Measurements from ENCODE around the gene CSN2. TPM values are rescaled to one million over a fixed set of nuclear protein-coding genes. Genes with fewer than 3 reads are reported as not detected.
A peak's percentile ranks its signal among the peaks of the same experiment; 100 is the strongest.
"Not testable (repeated sequence)": the region's sequence is repeated elsewhere in the genome, so short reads cannot be mapped to it uniquely, and the experiment has no call there.

Gene CSN2
- total and polyA plus RNA-seq, 3 experiments from 2014 or later, result not detected

GRCh38 chr4:69930768-69931167 is 34.8 kb downstream of the CSN2 start, which contains the start of gene CSN1S1:
Gene CSN1S1 (plus strand): TSS chr4:69931068. CDS start chr4:69932556, 1,488 bp downstream.
- no peak for DNase-seq
- H3K4me3 Mint-ChIP-seq, result no peak within 1 kb of the TSS
- CTCF ChIA-PET, result no interaction called here

DNA sequence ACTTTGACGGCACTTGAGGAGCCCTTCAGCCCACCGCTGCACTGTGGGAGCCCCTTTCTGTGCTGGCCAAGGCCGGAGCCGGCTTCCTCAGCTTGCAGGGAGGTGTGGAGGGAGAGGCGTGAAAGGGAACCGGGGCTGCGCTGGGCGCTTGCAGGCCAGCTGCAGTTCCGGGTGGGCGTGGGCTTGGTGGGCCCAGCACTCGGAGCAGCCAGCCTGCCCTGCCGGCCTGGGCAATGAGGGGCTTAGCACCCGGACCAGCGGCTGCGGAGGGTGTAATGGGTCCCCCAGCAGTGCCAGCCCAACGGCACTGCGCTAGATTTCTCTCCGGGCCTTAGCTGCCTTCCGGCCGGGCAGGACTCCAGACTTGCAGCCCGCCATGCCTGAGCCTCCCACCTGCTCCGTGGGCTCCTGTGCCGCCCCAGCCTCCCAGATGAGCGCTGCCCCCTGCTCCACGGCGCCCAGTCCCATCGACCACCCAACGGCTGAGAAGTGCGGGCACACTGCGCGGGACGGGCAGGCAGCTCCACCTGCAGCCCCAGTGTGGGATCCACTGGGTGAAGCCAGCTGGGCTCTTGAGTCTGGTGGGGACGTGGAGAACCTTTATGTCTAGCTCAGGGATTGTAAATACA is 41.6 kb downstream of the CSN2 start:
- H3K4me1 ChIP-seq (ENCODE audit: insufficient read depth, low read length); CTCF ChIA-PET; POLR2A ChIA-PET; H3K27me3 Mint-ChIP-seq; H3K9me3 Mint-ChIP-seq; H3K4me1 Mint-ChIP-seq; H3K4me3 Mint-ChIP-seq; H3K36me3 ChIP-seq (ENCODE audit: insufficient read depth, low read length); H3K9me3 ChIP-seq (ENCODE audit: low read length); H3K27me3 ChIP-seq (ENCODE audit: insufficient read depth, low read length, poor library complexity, severe bottlenecking); H3K4me3 ChIP-seq (ENCODE audit: low read length); H3K36me3 Mint-ChIP-seq; H3K27ac Mint-ChIP-seq; H3K27ac ChIP-seq (ENCODE audit: low read depth, low read length): not testable (repeated sequence)
- peak in 1 of 5 donors; percentile 32 for DNase-seq

More at GRCh38 chr4:69930768-69931167, 34.8 kb downstream of the CSN2 start, which contains the start of gene CSN1S1:
- POLR2A ChIA-PET, result no interaction called here
- Mint-ChIP-seq H3K27ac (no peak within 1 kb of the TSS), H3K36me3 (no peaks in the 10 kb centered on the region), H3K9me3 (peaks cover 0 to 9% (median 2%) of the 10 kb centered on the region in 5 donors), H3K27me3 (no peaks in the 10 kb centered on the region), H3K4me1 (no peaks in the 10 kb centered on the region)
- Histone ChIP-seq H3K4me3 (ENCODE audit: low read length) (no peak within 1 kb of the TSS), H3K36me3 (ENCODE audit: insufficient read depth, low read length) (no peaks in the 10 kb centered on the region), H3K4me1 (ENCODE audit: insufficient read depth, low read length) (no peaks in the 10 kb centered on the region), H3K27me3 (ENCODE audit: insufficient read depth, low read length, poor library complexity, severe bottlenecking) (no peaks in the 10 kb centered on the region), H3K9me3 (ENCODE audit: low read length) (no peaks in the 10 kb centered on the region), H3K27ac (ENCODE audit: low read depth, low read length) (no peak within 1 kb of the TSS)

- no peak overlapping the region for H3K27ac Mint-ChIP-seq
- no peaks in the 10 kb centered on the region for H3K36me3 Mint-ChIP-seq
- no peaks in the 10 kb centered on the region for H3K4me1 Mint-ChIP-seq
- peaks cover 0 to 3% (median 0%) of the 10 kb centered on the region in 5 donors for H3K9me3 Mint-ChIP-seq
- POLR2A ChIA-PET, result no interaction called here
- no peak overlapping the region for H3K4me3 Mint-ChIP-seq
- Histone ChIP-seq H3K27ac (ENCODE audit: low read depth, low read length) (no peak overlapping the region), H3K36me3 (ENCODE audit: insufficient read depth, low read length) (no peaks in the 10 kb centered on the region), H3K4me3 (ENCODE audit: low read length) (no peak overlapping the region), H3K9me3 (ENCODE audit: low read length) (no peaks in the 10 kb centered on the region), H3K27me3 (ENCODE audit: insufficient read depth, low read length, poor library complexity, severe bottlenecking) (no peaks in the 10 kb centered on the region), H3K4me1 (ENCODE audit: insufficient read depth, low read length) (no peaks in the 10 kb centered on the region)
- CTCF ChIA-PET, result no interaction called here
- no peak for DNase-seq
- no peaks in the 10 kb centered on the region for H3K27me3 Mint-ChIP-seq
Measured at GRCh38 chr4:69920874-69921273, 44.7 kb downstream of the CSN2 start.

DNA sequence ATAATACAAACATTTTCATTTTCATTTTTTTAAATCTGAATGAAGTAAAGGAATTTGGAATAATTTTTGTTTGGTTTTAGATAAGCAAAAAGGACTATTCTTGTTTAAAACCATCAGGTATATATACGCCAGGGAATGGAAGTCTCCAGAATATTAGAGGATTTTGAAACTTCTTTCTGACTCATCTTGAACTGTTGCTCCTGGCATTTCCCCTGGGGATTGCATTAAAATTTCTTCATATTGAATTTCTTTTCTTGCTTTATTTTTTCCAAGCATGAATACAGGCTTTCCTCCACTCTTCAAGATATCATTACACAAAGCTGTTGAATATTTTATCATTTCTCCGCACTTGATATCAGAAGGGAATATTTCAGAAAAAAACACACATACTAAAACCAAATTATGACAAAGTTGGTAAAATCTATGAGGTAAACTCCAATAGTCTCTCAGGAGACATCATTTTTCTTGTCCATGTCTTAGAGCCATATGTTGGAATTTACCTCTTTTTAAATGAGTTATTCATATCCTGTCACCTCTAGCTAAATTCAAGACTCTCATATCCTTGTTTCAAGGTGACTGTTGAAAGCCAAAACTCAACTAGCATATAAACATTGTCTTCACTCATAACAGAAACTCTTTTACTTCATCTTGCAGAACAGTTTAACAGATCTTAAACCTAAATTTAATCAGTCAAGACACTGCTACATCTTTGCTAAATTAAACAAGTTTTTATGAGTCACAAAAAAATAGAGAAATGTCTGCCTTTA is 55.3 kb downstream of the CSN2 start:
- H3K27me3 Mint-ChIP-seq, result no peaks in the 10 kb centered on the region

GRCh38 chr4:69909195-69909594 is 56.3 kb downstream of the CSN2 start:
- peak overlapping the region in 1 of 8 donors; percentile 41 for H3K27ac Mint-ChIP-seq
- peaks cover 0 to 3% (median 0%) of the 10 kb centered on the region in 5 donors for H3K9me3 Mint-ChIP-seq
- H3K27me3 Mint-ChIP-seq, result no peaks in the 10 kb centered on the region
- H3K4me3 Mint-ChIP-seq, result no peak overlapping the region
- ChIA-PET POLR2A (no interaction called here), CTCF (no interaction called here)
- Histone ChIP-seq H3K4me3 (ENCODE audit: low read length) (no peak overlapping the region), H3K9me3 (ENCODE audit: low read length) (no peaks in the 10 kb centered on the region), H3K27me3 (ENCODE audit: insufficient read depth, low read length, poor library complexity, severe bottlenecking) (no peaks in the 10 kb centered on the region), H3K36me3 (ENCODE audit: insufficient read depth, low read length) (no peaks in the 10 kb centered on the region), H3K4me1 (ENCODE audit: insufficient read depth, low read length) (no peaks in the 10 kb centered on the region), H3K27ac (ENCODE audit: low read depth, low read length) (no peak overlapping the region)
- H3K36me3 Mint-ChIP-seq, result no peaks in the 10 kb centered on the region
- no peak for DNase-seq
- no peaks in the 10 kb centered on the region for H3K4me1 Mint-ChIP-seq

More for the DNA sequence above, 55.3 kb downstream of the CSN2 start:
- no peaks in the 10 kb centered on the region for H3K4me1 Mint-ChIP-seq
- peaks cover 0 to 3% (median 0%) of the 10 kb centered on the region in 5 donors for H3K9me3 Mint-ChIP-seq
- H3K4me3 ChIP-seq (ENCODE audit: low read length), result no peak overlapping the region
- H3K4me3 Mint-ChIP-seq, result no peak overlapping the region
- POLR2A ChIA-PET, result no interaction called here
- no peaks in the 10 kb centered on the region for H3K9me3 ChIP-seq (ENCODE audit: low read length)
- H3K27me3 ChIP-seq (ENCODE audit: insufficient read depth, low read length, poor library complexity, severe bottlenecking), result no peaks in the 10 kb centered on the region
- no peak overlapping the region for H3K27ac ChIP-seq (ENCODE audit: low read depth, low read length)
- H3K4me1 ChIP-seq (ENCODE audit: insufficient read depth, low read length), result no peaks in the 10 kb centered on the region
- no peaks in the 10 kb centered on the region for H3K36me3 ChIP-seq (ENCODE audit: insufficient read depth, low read length)
- no peak for DNase-seq
- H3K27ac Mint-ChIP-seq, result no peak overlapping the region
- no peaks in the 10 kb centered on the region for H3K36me3 Mint-ChIP-seq
- CTCF ChIA-PET, result no interaction called here

GRCh38 chr4:69907151-69907550 is 58.4 kb downstream of the CSN2 start:
- Histone ChIP-seq H3K4me1 (ENCODE audit: insufficient read depth, low read length) (no peaks in the 10 kb centered on the region), H3K4me3 (ENCODE audit: low read length) (no peak overlapping the region), H3K27me3 (ENCODE audit: insufficient read depth, low read length, poor library complexity, severe bottlenecking) (no peaks in the 10 kb centered on the region), H3K27ac (ENCODE audit: low read depth, low read length) (no peak overlapping the region), H3K36me3 (ENCODE audit: insufficient read depth, low read length) (no peaks in the 10 kb centered on the region), H3K9me3 (ENCODE audit: low read length) (no peaks in the 10 kb centered on the region)
- DNase-seq, result no peak
- Mint-ChIP-seq H3K36me3 (no peaks in the 10 kb centered on the region), H3K4me3 (no peak overlapping the region), H3K27ac (no peak overlapping the region), H3K27me3 (no peaks in the 10 kb centered on the region), H3K4me1 (no peaks in the 10 kb centered on the region), H3K9me3 (peaks cover 0 to 3% (median 0%) of the 10 kb centered on the region in 5 donors)
- CTCF ChIA-PET, result no interaction called here
- POLR2A ChIA-PET, result no interaction called here

Other genes with a start within 250 kb of the CSN2 start
- under 1 TPM; 0.20 to 0.22 TPM for gene SULT1B1, start 205.1 kb downstream of the CSN2 start, total RNA-seq
- gene SULT1B1, start 205.1 kb downstream of the CSN2 start, polyA plus RNA-seq, result 1.8 TPM
- not detected for gene SULT1E1, start 105.6 kb downstream of the CSN2 start, total RNA-seq
- gene SULT1E1, start 105.6 kb downstream of the CSN2 start, polyA plus RNA-seq, result not detected
- gene CSN1S1, start 34.7 kb downstream of the CSN2 start, total RNA-seq, result not detected
- gene CSN1S1, start 34.7 kb downstream of the CSN2 start, polyA plus RNA-seq, result not detected
- gene STATH, start 30.2 kb upstream of the CSN2 start, total RNA-seq, result not detected
- not detected for gene STATH, start 30.2 kb upstream of the CSN2 start, polyA plus RNA-seq
- not detected for gene HTN3, start 62.7 kb upstream of the CSN2 start, total RNA-seq
- not detected for gene HTN3, start 62.7 kb upstream of the CSN2 start, polyA plus RNA-seq
- not detected for gene HTN1, start 84.7 kb upstream of the CSN2 start, total RNA-seq
- gene HTN1, start 84.7 kb upstream of the CSN2 start, polyA plus RNA-seq, result not detected
- not detected for gene PRR27, start 188.5 kb upstream of the CSN2 start, total RNA-seq
- not detected for gene PRR27, start 188.5 kb upstream of the CSN2 start, polyA plus RNA-seq
- not detected for gene ODAM, start 230.0 kb upstream of the CSN2 start, total RNA-seq
- not detected for gene ODAM, start 230.0 kb upstream of the CSN2 start, polyA plus RNA-seq